HG03280 (cell line): ENCODE measurements around the gene FMNL1.
"Not testable (repeated sequence)": the region's sequence is repeated elsewhere in the genome, so short reads cannot be mapped to it uniquely, and the experiment has no call there.

Experiments used
- ATAC-seq: cut with Tn5 transposase; IDR thresholded peaks from one replicate; pipeline ENCODE4 v1.9.1; 2021; ENCODE audit warnings: mild to moderate bottlenecking, moderate library complexity; ENCODE audit not compliant: unreplicated experiment

FMNL1 gene, protein sequence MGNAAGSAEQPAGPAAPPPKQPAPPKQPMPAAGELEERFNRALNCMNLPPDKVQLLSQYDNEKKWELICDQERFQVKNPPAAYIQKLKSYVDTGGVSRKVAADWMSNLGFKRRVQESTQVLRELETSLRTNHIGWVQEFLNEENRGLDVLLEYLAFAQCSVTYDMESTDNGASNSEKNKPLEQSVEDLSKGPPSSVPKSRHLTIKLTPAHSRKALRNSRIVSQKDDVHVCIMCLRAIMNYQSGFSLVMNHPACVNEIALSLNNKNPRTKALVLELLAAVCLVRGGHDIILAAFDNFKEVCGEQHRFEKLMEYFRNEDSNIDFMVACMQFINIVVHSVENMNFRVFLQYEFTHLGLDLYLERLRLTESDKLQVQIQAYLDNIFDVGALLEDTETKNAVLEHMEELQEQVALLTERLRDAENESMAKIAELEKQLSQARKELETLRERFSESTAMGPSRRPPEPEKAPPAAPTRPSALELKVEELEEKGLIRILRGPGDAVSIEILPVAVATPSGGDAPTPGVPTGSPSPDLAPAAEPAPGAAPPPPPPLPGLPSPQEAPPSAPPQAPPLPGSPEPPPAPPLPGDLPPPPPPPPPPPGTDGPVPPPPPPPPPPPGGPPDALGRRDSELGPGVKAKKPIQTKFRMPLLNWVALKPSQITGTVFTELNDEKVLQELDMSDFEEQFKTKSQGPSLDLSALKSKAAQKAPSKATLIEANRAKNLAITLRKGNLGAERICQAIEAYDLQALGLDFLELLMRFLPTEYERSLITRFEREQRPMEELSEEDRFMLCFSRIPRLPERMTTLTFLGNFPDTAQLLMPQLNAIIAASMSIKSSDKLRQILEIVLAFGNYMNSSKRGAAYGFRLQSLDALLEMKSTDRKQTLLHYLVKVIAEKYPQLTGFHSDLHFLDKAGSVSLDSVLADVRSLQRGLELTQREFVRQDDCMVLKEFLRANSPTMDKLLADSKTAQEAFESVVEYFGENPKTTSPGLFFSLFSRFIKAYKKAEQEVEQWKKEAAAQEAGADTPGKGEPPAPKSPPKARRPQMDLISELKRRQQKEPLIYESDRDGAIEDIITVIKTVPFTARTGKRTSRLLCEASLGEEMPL

DNA sequence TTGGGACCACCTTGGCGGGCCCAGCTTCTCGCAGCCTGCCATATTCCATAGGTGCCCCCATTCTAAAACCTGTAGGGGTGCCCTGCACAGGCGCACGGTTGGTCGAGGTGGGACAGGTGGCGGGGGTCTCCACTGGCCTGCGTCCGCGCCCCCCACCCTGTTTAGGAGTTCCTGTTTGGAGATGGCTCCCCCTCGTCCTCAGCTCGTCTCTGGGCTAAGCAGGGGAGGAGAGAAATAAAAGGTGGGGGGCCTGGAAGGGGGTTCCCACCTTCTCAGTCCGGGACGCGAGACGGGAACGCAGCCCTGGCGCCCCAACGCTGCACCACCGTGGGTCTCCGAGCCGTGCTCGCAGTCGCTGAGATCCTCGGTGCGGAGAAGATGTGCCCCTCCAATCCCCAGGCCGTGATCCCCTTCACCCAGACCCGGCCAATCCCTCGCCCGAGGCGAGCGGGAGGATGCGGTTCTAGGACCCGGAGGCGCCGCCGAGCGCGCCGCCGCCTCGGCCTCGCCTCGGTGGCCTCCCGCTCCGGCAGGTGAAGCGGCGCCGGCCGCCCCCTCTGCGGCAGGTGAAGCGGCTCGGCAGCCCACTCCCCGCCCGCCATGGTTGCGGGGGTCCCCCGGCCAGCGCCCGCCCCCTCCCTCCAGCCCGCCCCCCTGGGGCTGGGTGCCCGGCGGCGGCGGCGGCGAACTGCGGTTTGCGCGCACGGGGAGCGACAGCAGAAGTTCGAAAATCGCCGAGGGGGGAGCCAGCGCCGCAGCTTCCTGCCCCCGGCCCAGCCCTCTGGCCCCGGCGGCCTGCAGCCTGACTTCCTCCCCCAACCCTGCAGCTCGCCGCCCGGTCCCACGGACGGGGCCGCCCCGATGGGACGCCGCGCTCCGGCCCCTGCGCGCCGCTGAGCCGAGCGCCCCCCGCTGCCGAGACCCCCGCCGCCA is at the start of gene FMNL1:
FMNL1 (plus strand) TSS at position 805 of the 933 bp plus-strand sequence. CDS start 240 bp downstream, outside the sequence.
- no peak for ATAC-seq

- no peak for ATAC-seq
These were observed 49.5 kb upstream of the FMNL1 start for GRCh38 chr17:45172232-45172540.

- ATAC-seq: no peak
These were observed 49.0 kb upstream of the FMNL1 start for GRCh38 chr17:45172541-45173286.

GRCh38 chr17:45175759-45176115 is 45.9 kb upstream of the FMNL1 start:
- no peak for ATAC-seq

DNA sequence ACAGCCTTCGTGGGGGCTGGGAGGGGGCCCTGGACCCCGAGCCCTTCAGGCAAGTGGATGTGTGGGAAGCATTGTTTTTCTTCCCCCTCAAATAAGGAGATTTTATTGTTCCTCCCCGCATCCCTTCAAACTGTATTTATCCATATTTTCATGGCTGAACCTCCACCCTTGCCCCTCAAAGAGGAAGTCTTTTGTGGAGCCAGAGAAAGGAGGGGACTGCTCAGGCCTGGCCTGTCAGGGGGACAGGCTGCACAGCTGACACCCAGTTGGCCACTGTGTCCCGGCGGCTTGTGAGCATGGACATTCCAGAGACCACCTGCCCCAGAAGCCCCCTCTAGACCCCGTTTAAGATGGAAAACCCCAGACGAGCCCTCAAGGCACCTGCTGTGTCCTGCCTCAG is 44.1 kb upstream of the FMNL1 start:
- ATAC-seq: no peak

DNA sequence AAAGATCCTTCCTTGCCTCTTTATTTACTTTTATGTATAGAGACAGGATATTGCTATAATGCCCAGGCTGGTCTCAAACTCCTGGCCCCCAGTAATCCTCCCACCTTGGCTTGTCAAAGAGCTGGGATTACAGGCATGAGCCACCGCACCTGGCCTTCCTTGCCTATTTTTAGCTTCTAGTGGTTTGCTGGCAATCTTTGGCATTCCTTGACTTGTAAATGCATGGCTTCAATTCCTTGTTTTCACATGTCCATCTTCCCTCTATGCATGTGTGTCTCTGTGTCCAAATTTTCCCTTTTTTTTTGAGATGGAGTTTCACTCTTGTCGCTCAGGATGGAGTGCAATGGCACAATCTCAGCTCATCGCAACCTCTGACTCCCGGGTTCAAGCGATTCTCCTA is 37.5 kb upstream of the FMNL1 start:
- ATAC-seq: no peak

DNA sequence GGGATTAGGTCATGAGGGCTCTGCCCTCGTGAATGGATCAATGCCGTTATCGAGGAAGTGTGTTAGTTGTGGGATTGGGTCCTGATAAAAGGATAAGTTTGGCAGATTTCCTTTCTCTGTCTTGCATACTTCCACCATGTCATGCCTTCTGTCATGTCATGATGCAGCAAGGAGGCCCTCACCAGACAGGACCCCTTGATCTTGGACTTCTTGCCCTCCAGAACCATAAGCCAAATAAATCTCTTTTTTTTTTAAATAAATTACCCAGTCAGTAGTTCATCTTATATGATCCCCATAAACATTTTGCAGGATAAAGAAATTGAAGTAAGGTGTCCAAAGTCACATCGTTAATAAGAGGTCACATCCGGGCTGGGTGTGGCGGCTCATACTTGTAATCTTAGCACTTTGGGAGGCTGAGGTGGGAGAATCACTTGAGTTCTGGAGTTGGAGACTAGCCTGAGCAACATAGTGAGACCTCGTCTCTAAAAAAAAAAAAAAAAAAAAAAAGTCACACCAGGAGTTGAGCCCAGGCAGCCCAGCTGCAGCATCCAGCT is 34.8 kb upstream of the FMNL1 start:
- ATAC-seq: no peak

DNA sequence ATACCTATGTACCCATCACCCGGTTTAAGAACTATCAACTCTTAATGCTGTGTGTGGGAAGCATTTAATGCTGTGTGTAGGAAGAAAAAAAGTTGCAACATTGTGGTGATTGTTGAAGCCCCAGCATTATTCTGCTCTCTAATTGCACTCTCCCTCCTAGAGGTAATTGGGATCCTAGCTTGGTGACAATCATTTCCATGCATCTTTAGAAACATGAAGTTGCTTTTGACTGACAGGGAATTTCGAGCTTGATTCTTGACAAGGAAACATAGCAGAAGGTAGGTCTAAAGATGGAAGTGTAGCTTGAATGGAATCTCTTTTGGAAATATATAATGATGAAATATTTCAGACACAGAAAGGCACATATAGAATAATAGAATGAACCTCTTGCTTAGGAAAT is 32.7 kb upstream of the FMNL1 start:
- ATAC-seq: no peak

GRCh38 chr17:45190503-45191255 is 31.0 kb upstream of the FMNL1 start:
- no peak for ATAC-seq

DNA sequence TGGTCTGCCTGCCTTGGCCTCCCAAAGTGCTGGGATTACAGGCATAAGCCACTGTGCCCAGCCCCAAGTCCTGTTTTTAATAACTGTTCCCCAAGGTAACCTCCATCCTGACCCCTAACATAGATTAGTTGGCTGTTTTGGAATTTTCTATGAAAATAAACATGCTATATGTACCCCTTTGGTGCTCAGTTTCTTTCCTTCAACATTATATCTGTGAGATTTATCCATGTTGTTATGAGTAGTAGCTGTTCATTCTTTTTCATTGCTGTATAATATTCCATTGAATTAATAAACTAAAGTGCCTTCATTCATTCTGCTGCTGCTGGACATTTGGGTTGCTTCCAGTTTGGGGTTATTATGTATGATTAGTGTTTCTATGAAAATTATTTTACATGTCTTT is 26.3 kb upstream of the FMNL1 start:
- ATAC-seq: no peak

GRCh38 chr17:45197108-45197507 is 24.6 kb upstream of the FMNL1 start:
- ATAC-seq: no peak

- ATAC-seq: peak; percentile 86
These were observed 23.9 kb upstream of the FMNL1 start for GRCh38 chr17:45197555-45198334.

DNA sequence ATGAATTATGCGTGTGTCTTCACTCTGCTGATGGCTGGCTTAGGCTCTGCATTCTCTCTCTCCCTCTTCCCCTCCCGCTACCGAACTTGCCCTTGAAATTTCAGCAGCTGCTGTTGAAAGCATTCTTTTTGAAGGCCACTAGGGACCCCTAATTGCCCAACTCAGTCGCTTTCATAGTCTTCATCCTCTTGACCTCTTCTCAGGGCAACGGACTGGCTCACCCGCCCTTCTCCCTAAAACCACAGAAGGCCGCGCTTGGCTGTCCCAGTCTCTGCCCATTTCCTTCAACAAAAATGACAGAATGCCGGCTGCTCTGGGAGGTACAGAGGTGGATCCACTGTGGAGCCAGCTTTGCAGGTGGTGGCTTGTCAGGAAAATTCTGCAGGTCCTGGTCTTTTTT is 21.0 kb upstream of the FMNL1 start:
- no peak for ATAC-seq

- no peak for ATAC-seq
These were observed 20.2 kb upstream of the FMNL1 start for GRCh38 chr17:45201457-45201856.

GRCh38 chr17:45201880-45202279 is 19.8 kb upstream of the FMNL1 start:
- not testable (repeated sequence) for ATAC-seq

DNA sequence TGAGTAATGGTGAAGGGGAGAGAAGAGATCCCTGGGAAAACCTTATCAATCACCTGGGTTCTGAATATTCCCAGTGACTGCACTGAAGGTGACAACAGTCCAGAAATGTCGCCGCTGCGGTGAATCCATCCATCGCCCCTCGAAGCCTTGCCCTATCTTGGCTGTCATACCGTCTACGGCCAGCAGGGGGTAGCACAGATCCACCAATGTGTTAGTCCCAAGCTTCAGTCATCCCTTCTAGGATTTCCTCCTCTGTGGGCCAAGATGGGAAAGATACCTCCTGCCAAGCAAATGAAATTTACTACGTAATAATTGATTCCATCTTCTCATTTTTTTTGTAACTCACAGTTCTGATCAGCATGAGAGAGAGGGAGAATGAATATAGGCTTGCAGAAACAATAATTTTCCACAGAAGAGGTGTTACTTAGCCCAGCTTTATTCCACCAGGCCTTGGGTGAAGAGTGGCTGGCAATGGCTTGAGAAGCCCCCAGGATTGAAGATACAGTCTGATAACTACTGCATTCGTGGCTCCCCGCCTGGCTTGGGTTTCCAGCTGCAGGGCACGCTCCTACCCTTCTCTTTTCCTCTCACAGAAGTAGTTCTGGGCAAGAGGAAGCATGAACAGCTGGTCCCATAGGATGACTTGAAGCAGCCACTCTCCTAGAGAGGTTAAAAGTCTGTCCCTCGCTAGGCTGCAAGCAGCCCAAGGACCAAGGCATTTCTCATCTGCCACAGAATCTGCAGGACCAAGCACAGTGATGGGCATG is 2.6 kb upstream of the FMNL1 start:
- no peak for ATAC-seq

DNA sequence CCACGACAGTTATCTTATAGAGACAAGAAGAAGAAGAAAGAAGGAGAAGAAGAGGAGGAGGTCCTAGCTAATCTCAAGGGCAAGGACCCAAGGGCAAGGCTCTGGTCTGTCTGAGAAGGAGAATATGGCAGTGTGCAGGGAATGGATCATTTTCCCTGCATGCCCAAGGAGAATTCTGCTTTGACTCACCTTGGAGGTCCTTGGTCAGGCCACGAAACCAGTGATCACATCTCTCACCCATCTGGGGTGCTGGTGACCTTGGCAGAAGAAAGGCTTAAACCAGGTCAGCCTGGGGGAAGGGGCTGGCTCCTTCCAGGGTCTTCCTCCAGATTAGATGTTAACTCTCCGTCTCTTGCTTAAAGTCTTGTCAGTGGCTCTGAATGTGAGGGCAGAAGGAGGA is 1.6 kb upstream of the FMNL1 start:
- no peak for ATAC-seq

- ATAC-seq: no peak
These were observed 266 bp downstream of the FMNL1 start for GRCh38 chr17:45222014-45222288.
